CD4-positive, CD25-positive, alpha-beta regulatory T cell (primary cell): ENCODE results near the gene AGAP1. TPM values are rescaled to one million over a fixed set of nuclear protein-coding genes. Genes with fewer than 3 reads are reported as not detected.

Experiments
- ATAC-seq, 2 donors: fragments of 150-1000 bp; cut with Tn5 transposase; one replicate each; pipeline ENCODE4 v1.10.0; 2021; ENCODE audit warnings: low read depth in 2 of 2, moderate number of reproducible peaks in 2 of 2, moderate library complexity in 1 of 2
- DNase-seq, 3 donors: peaks; one replicate each; pipeline versions ENCODE4 v3.0.0 to v3.0.0-alpha.2; 2012 to 2022; ENCODE audit warnings: mixed read lengths in 1 of 3
- H3K27ac ChIP-seq: one replicate; pipeline ENCODE4 v1.7.0; 2013; ENCODE audit warnings: mild to moderate bottlenecking, low read length; ENCODE audit not compliant: insufficient read depth, poor library complexity, severe bottlenecking
- H3K27me3 ChIP-seq: one replicate; pipeline ENCODE4 v1.7.0; 2013; ENCODE audit warnings: low read length; ENCODE audit not compliant: control insufficient read depth, insufficient read depth
- H3K36me3 ChIP-seq: one replicate; pipeline ENCODE4 v1.7.0; 2013; ENCODE audit warnings: mild to moderate bottlenecking, low read length, moderate library complexity; ENCODE audit not compliant: control insufficient read depth, insufficient read depth
- H3K4me1 ChIP-seq: 2 replicates; pipeline ENCODE4 v1.7.0; 2013; ENCODE audit warnings: mild to moderate bottlenecking, low read length; ENCODE audit not compliant: insufficient read depth, control insufficient read depth, poor library complexity, severe bottlenecking
- H3K4me3 ChIP-seq: one replicate; pipeline ENCODE4 v1.7.0; 2013; ENCODE audit warnings: low read depth, mild to moderate bottlenecking, low read length, moderate library complexity
- H3K9me3 ChIP-seq, 2 experiments: 1 replicate in 1 of 2; 2 replicates in 1 of 2; pipeline ENCODE4 v1.7.0; 2013; ENCODE audit warnings: low read length in 2 of 2, mild to moderate bottlenecking in 1 of 2, moderate library complexity in 1 of 2; ENCODE audit not compliant: control insufficient read depth in 2 of 2
- H3K27ac Mint-ChIP-seq, 3 donors: one replicate each; pipeline ENCODE4 v1.8.0; 2020 to 2022; ENCODE audit warnings: mild to moderate bottlenecking in 3 of 3, mixed read lengths in 3 of 3, moderate library complexity in 2 of 3
- H3K27me3 Mint-ChIP-seq: one replicate; pipeline ENCODE4 v1.8.0; 2022; ENCODE audit warnings: mild to moderate bottlenecking, mixed read lengths
- H3K36me3 Mint-ChIP-seq: one replicate; pipeline ENCODE4 v1.8.0; 2020; ENCODE audit warnings: mixed read lengths
- H3K4me1 Mint-ChIP-seq, 4 donors: one replicate each; pipeline ENCODE4 v1.8.0; 2020 to 2022; ENCODE audit warnings: mixed read lengths in 4 of 4, mild to moderate bottlenecking in 1 of 4
- H3K4me3 Mint-ChIP-seq, 4 donors: one replicate each; pipeline ENCODE4 v1.8.0; 2020 to 2022; ENCODE audit warnings: mild to moderate bottlenecking in 4 of 4, mixed read lengths in 4 of 4, moderate library complexity in 3 of 4
- H3K9me3 Mint-ChIP-seq, 7 donors: one replicate each; pipeline ENCODE4 v1.8.0; 2020 to 2022; ENCODE audit warnings: mixed read lengths in 7 of 7, mild to moderate bottlenecking in 3 of 7, moderate library complexity in 2 of 7
- polyA plus RNA-seq, 4 donors: library from polyadenylated mRNA; unstranded; fragments of 300-500 nt; fragmentation: Illumina TruSeq; gene quantifications; one replicate each; pipeline ENCODE4 v1.2.3, GENCODE V29; 2021
- total RNA-seq: library from RNA; stranded (reverse); gene quantifications from one replicate; pipeline ENCODE4 v1.2.3, GENCODE V29; 2022

AGAP1 gene
- total and polyA plus RNA-seq, 5 donors from 2014 or later: 0.99 TPM; not detected in 4

GRCh38 chr2:235923859-235924674 is 430.2 kb downstream of the AGAP1 start:
- Mint-ChIP-seq H3K9me3 (peaks cover 0 to 2% (median 0%) of the 10 kb centered on the region in 7 donors), H3K27ac (no peak overlapping the region), H3K4me1 (no peaks in the 10 kb centered on the region), H3K4me3 (no peak overlapping the region), H3K27me3 (peaks cover 17% of the 10 kb centered on the region), H3K36me3 (no peaks in the 10 kb centered on the region)
- Histone ChIP-seq H3K4me1 (no peaks in the 10 kb centered on the region), H3K36me3 (no peaks in the 10 kb centered on the region), H3K27me3 (no peaks in the 10 kb centered on the region), H3K9me3 (no peaks in the 10 kb centered on the region), H3K27ac (no peak overlapping the region), H3K4me3 (no peak overlapping the region)
- ATAC-seq (no peak), DNase-seq (no peak)

GRCh38 chr2:235924675-235925063 is 430.8 kb downstream of the AGAP1 start:
- ATAC-seq (no peak), DNase-seq (no peak)
- Mint-ChIP-seq H3K27me3 (peaks cover 17% of the 10 kb centered on the region), H3K9me3 (peaks cover 0 to 2% (median 0%) of the 10 kb centered on the region in 7 donors), H3K4me3 (no peak overlapping the region), H3K27ac (no peak overlapping the region), H3K36me3 (no peaks in the 10 kb centered on the region), H3K4me1 (no peaks in the 10 kb centered on the region)
- Histone ChIP-seq H3K27me3 (no peaks in the 10 kb centered on the region), H3K4me1 (no peaks in the 10 kb centered on the region), H3K36me3 (no peaks in the 10 kb centered on the region), H3K4me3 (no peak overlapping the region), H3K9me3 (no peaks in the 10 kb centered on the region), H3K27ac (no peak overlapping the region)

DNA sequence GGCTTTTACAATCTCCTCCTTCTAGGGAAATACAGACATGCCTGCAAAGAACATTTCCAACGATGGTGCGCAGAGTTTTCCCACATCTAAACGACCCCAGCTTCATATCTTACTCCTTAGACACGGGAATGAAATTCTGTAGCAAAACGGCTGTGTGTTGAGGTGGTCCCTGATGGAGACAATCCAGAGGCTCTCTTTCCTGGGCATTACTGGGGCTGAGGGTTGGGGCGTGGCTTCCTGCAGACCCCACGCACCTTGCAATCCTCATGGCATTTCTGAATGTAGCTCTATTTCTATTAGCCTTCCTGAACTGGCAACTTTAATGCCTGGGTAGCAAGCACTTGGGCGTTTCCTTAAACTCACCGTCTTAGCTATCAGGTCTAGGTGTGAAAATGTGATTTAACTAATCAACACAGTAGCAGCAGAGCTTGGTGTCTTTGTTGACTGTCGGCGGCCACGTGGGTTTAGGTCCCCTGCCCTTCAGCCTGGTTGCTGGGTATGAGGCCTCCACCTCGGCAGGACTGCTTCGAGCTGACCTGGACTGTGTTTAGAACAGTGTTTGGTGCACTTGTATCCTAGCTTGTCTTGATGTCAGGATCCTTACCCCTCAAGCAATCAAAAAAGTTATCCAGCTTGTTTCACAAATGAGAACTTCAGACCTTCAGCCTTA is 431.5 kb downstream of the AGAP1 start:
- H3K4me1 Mint-ChIP-seq: no peaks in the 10 kb centered on the region
- peaks cover 0 to under 1% (median 0%) of the 10 kb centered on the region in 7 donors for H3K9me3 Mint-ChIP-seq
- peaks cover 17% of the 10 kb centered on the region for H3K27me3 Mint-ChIP-seq

GRCh38 chr2:235926229-235926628 is 432.4 kb downstream of the AGAP1 start:
- DNase-seq: no peak
- Histone ChIP-seq H3K9me3 (no peaks in the 10 kb centered on the region), H3K36me3 (no peaks in the 10 kb centered on the region), H3K27ac (no peak overlapping the region), H3K27me3 (no peaks in the 10 kb centered on the region), H3K4me1 (no peaks in the 10 kb centered on the region), H3K4me3 (no peak overlapping the region)
- Mint-ChIP-seq H3K9me3 (no peaks in the 10 kb centered on the region), H3K27me3 (peaks cover 13% of the 10 kb centered on the region), H3K36me3 (no peaks in the 10 kb centered on the region), H3K27ac (no peak overlapping the region), H3K4me1 (no peaks in the 10 kb centered on the region), H3K4me3 (no peak overlapping the region)
- no peak for ATAC-seq

More for the DNA sequence above, 431.5 kb downstream of the AGAP1 start:
- Histone ChIP-seq H3K4me3 (no peak overlapping the region), H3K27me3 (no peaks in the 10 kb centered on the region), H3K36me3 (no peaks in the 10 kb centered on the region), H3K4me1 (no peaks in the 10 kb centered on the region), H3K27ac (no peak overlapping the region), H3K9me3 (no peaks in the 10 kb centered on the region)
- ATAC-seq: no peak
- Mint-ChIP-seq H3K4me3 (no peak overlapping the region), H3K36me3 (no peaks in the 10 kb centered on the region), H3K27ac (no peak overlapping the region)
- DNase-seq: no peak

GRCh38 chr2:235928751-235929370 is 435.0 kb downstream of the AGAP1 start:
- no peaks in the 10 kb centered on the region for H3K9me3 Mint-ChIP-seq
- no peaks in the 10 kb centered on the region for H3K4me1 ChIP-seq

DNA sequence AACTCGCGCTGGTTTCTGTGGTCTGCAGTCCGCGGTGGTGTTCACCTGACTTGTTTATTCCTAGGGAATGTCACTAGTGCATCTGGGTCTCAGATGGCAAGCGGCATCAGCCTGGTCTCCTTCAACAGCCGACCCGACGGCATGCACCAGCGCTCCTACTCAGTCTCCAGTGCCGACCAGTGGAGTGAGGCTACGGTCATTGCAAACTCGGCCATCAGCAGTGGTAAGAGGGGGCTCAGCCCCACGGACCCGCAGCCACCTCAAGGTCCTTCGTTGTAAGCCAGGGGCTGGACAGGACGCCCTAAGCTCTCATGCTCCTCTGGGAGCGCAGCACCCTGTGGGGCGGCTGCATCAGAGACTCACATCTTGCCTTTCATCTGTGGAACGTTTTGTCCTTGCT is 436.9 kb downstream of the AGAP1 start:
- Histone ChIP-seq H3K4me3 (no peak overlapping the region), H3K36me3 (no peaks in the 10 kb centered on the region), H3K4me1 (no peaks in the 10 kb centered on the region), H3K27me3 (no peaks in the 10 kb centered on the region), H3K27ac (no peak overlapping the region), H3K9me3 (no peaks in the 10 kb centered on the region)
- Mint-ChIP-seq H3K4me3 (no peak overlapping the region), H3K4me1 (no peaks in the 10 kb centered on the region), H3K9me3 (no peaks in the 10 kb centered on the region), H3K27me3 (peaks cover 15% of the 10 kb centered on the region), H3K27ac (no peak overlapping the region), H3K36me3 (no peaks in the 10 kb centered on the region)
- ATAC-seq (no peak), DNase-seq (no peak)

More at GRCh38 chr2:235928751-235929370, 435.0 kb downstream of the AGAP1 start:
- Histone ChIP-seq H3K27me3 (no peaks in the 10 kb centered on the region), H3K27ac (no peak overlapping the region), H3K36me3 (no peaks in the 10 kb centered on the region), H3K4me3 (no peak overlapping the region), H3K9me3 (no peaks in the 10 kb centered on the region)
- no peaks in the 10 kb centered on the region for H3K36me3 Mint-ChIP-seq
- no peak overlapping the region for H3K4me3 Mint-ChIP-seq
- DNase-seq: no peak
- peaks cover 17% of the 10 kb centered on the region for H3K27me3 Mint-ChIP-seq
- no peak overlapping the region for H3K27ac Mint-ChIP-seq
- H3K4me1 Mint-ChIP-seq: no peaks in the 10 kb centered on the region
- no peak for ATAC-seq

DNA sequence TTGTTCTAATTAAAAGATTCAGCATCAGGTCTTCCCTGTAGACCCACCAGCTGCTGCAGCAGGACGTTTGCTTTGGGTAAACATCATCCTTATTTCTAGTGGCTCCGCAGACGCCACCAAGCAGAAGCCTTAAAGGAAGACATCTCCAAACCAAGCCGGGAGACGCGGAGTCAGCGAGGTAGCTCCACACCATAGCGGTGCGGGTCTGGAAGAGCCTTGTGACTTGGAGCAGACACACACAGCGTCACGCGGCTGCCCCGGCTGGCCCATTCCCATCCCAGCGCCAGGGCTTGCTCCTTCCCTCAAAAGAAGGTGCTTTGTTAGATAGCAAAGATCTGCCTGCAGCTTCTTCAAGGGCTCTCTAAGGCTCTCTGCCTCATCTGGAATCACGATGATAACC is 437.8 kb downstream of the AGAP1 start:
- Histone ChIP-seq H3K9me3 (no peaks in the 10 kb centered on the region), H3K27me3 (no peaks in the 10 kb centered on the region), H3K4me1 (no peaks in the 10 kb centered on the region), H3K4me3 (no peak overlapping the region), H3K36me3 (no peaks in the 10 kb centered on the region), H3K27ac (no peak overlapping the region)
- no peak for DNase-seq
- H3K4me3 Mint-ChIP-seq: no peak overlapping the region
- H3K36me3 Mint-ChIP-seq: no peaks in the 10 kb centered on the region
- no peak for ATAC-seq
- no peak overlapping the region for H3K27ac Mint-ChIP-seq
- peaks cover 0 to 8% (median 2%) of the 10 kb centered on the region in 7 donors for H3K9me3 Mint-ChIP-seq
- peaks cover 0 to 2% (median 0%) of the 10 kb centered on the region in 4 donors for H3K4me1 Mint-ChIP-seq
- peaks cover 13% of the 10 kb centered on the region for H3K27me3 Mint-ChIP-seq
